ENCODE results near the gene MANSC4.
"Not testable (repeated sequence)": the region's sequence is repeated elsewhere in the genome, so short reads cannot be mapped to it uniquely, and the experiment has no call there.

Gene MANSC4

GRCh38 chr12:27747111-27747820 lies 32.8 kb downstream of the MANSC4 start:
- no peak for DNase-seq

GRCh38 chr12:27745734-27746133 lies 34.3 kb downstream of the MANSC4 start:
- DNase-seq = not testable (repeated sequence)

DNA sequence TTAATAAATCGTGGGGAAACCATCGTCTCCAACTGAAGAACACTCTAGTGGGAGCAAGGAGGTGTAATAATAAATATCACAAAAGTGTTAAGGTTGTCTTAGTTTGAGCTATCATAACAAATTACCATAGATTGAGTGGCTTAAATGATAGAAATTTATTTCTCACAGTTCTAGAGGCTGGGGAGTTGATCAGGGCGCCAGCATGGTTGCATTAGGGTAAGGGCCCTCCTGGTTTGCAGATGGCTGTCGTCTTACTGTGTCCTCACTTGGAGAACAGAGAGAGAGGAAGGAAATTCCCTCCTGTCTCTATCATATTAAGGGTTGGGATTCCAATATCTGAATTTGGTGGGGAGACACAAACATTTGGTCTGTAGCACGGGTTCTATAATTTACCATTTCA lies 36.4 kb downstream of the MANSC4 start:
- DNase-seq = no peak

GRCh38 chr12:27734321-27734720 lies 45.7 kb downstream of the MANSC4 start:
- not testable (repeated sequence) for DNase-seq

DNA sequence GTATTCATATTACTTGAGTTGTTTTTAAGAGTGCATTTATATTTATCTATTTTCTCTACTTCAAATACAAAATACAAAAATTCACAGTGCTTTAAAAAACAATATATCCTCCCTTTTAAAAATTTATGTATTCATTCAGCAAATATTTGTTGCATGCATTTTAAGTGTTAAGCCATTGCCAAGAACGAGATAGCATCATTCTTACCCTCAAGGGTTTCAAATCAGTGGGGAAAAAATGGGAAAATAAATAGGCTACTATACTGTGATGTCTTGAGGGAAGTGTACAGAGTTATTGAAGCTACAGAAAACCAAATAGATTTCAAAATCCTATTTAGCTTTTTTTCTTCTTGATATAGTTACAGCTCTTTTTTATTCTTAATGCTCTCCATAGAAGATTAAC lies 46.2 kb downstream of the MANSC4 start:
- no peak for DNase-seq

DNA sequence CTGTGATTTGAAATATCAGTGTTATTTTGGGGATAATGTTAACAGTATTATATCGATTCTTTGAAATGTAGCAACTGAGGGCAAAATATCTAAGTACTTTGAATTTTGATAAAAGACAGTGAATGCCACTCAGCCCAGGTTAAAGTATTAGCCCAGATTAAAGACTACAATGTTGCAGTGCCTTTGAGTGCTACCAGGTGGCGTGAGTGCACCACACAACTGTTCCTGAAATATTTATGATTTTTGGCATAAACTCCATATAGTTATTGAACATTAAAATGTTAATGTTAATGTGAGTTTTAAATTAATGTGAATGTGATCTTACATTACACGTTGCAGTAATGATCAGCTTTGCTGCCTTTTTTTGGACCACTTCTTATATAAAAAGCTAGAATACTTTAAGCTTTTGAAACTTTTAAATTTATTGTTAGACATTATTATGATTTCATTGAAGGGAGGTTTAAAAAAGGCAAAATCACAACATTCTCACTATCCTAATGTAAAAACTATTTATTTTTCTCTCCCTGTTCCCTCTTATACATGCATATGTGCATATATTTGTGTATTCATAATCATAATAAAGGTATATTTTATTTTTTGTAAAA lies 46.9 kb downstream of the MANSC4 start:
- peak; percentile 31 for DNase-seq

GRCh38 chr12:27732281-27732680 lies 47.8 kb downstream of the MANSC4 start:
- no peak for DNase-seq

GRCh38 chr12:27730097-27730588 lies 49.9 kb downstream of the MANSC4 start:
- no peak for DNase-seq

DNA sequence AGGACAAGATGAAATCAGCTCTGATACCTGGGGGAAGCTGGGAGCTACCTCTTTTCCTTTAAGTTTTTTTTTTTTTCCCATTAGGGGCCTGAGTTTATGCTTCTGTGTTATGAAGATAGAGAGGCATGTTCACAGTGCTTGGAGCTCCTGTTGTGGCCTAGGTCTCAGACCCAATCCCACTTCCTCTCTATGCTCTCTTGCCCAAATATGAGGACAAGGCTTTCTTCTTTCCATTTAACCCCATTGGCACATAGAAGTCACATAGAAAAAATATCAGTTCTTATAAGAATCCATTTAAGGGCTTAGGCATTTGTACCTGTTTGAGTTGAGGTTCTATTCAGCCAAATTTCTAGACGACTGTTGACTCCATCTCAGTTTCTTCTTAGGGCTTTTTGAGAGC lies 56.8 kb downstream of the MANSC4 start:
- no peak for DNase-seq
